HepG2 (cell line): ENCODE measurements around the gene VSNL1. TPM values are rescaled to one million over a fixed set of nuclear protein-coding genes. Genes with fewer than 3 reads are reported as not detected.
A peak's percentile ranks its signal among the peaks of the same experiment; 100 is the strongest.

Experiments used
- ATF4 ChIP-seq, 2 experiments: fragments of 450-650 bp in 1 of 2; sonication (generic) in 1 of 2; formaldehyde crosslinking; IDR thresholded peaks; 2 replicates each; pipeline versions ENCODE4 v1.5.0 to v1.8.0; 2020 to 2022; ENCODE audit warnings: mild to moderate bottlenecking in 1 of 2, missing genetic modification reagents in 1 of 2
- CERS6 ChIP-seq: sonication (generic); formaldehyde crosslinking; IDR thresholded peaks from 2 replicates; pipeline ENCODE4 v1.5.0; 2020; ENCODE audit warnings: missing genetic modification reagents
- GATA4 ChIP-seq: sonication (generic); IDR thresholded peaks from 2 replicates; pipeline ENCODE4 v1.6.1; 2016; ENCODE audit warnings: antibody characterized with exemption, low read depth, borderline replicate concordance
- GATAD2A ChIP-seq: IDR thresholded peaks from 2 replicates; pipeline ENCODE4 v1.6.1; 2016
- HCFC1 ChIP-seq: fragments of 150-350 bp; IDR thresholded peaks from 2 replicates; pipeline ENCODE4 v1.6.1; 2014; ENCODE audit warnings: low read depth, low read length
- HIVEP1 ChIP-seq: sonication (generic); formaldehyde crosslinking; IDR thresholded peaks from 2 replicates; pipeline ENCODE4 v1.4.0; 2020; ENCODE audit warnings: mild to moderate bottlenecking, missing genetic modification reagents
- HNF1B ChIP-seq: sonication (generic); formaldehyde crosslinking; IDR thresholded peaks from 2 replicates; pipeline ENCODE4 v1.5.1; 2020; ENCODE audit warnings: mild to moderate bottlenecking, moderate library complexity, missing genetic modification reagents
- ONECUT2 ChIP-seq: sonication (generic); formaldehyde crosslinking; IDR thresholded peaks from 2 replicates; pipeline ENCODE4 v1.4.0; 2020; ENCODE audit warnings: missing genetic modification reagents
- PHF21A ChIP-seq: sonication (generic); formaldehyde crosslinking; IDR thresholded peaks from 2 replicates; pipeline ENCODE4 v1.5.0; 2020; ENCODE audit warnings: mild to moderate bottlenecking, missing genetic modification reagents
- PLRG1 ChIP-seq: fragments of 450-650 bp; conservative IDR thresholded peaks from 2 replicates; pipeline ENCODE4 v1.6.1; 2016
- RAD21 ChIP-seq: fragments of 450-650 bp; formaldehyde crosslinking; IDR thresholded peaks from 2 replicates; pipeline ENCODE4 v1.5.0; 2020; ENCODE audit warnings: mild to moderate bottlenecking
- REXO4 ChIP-seq: sonication (generic); formaldehyde crosslinking; IDR thresholded peaks from 2 replicates; pipeline ENCODE4 v1.8.0; 2022; ENCODE audit warnings: missing genetic modification reagents, mild to moderate bottlenecking, borderline replicate concordance
- SIX1 ChIP-seq: sonication (generic); formaldehyde crosslinking; IDR thresholded peaks from 2 replicates; pipeline ENCODE4 v1.4.0; 2020; ENCODE audit warnings: missing genetic modification reagents, borderline replicate concordance
- SKI ChIP-seq: fragments of 450-650 bp; IDR thresholded peaks from one replicate; pipeline ENCODE4 v1.6.1; 2018; ENCODE audit warnings: mild to moderate bottlenecking; ENCODE audit not compliant: partially characterized antibody
- SMARCC2 ChIP-seq: fragments of 450-650 bp; IDR thresholded peaks from 2 replicates; pipeline ENCODE4 v1.6.1; 2017; ENCODE audit warnings: antibody characterized with exemption, mild to moderate bottlenecking
- TFDP2 ChIP-seq: sonication (generic); formaldehyde crosslinking; IDR thresholded peaks from 2 replicates; pipeline ENCODE4 v1.4.0; 2020; ENCODE audit warnings: missing genetic modification reagents
- ZMYM2 ChIP-seq: sonication (generic); formaldehyde crosslinking; IDR thresholded peaks from 2 replicates; pipeline ENCODE4 v1.8.0; 2022; ENCODE audit warnings: mild to moderate bottlenecking, missing genetic modification reagents
- ZNF205 ChIP-seq: IDR thresholded peaks from 2 replicates; pipeline ENCODE4 v1.6.1; 2018; ENCODE audit warnings: missing biosample characterization, missing genetic modification reagents
- ZNF383 ChIP-seq: sonication (generic); formaldehyde crosslinking; IDR thresholded peaks from 2 replicates; pipeline ENCODE4 v1.4.0; 2020; ENCODE audit warnings: missing genetic modification reagents, mild to moderate bottlenecking, borderline replicate concordance
- ZNF550 ChIP-seq: sonication (generic); formaldehyde crosslinking; IDR thresholded peaks from 2 replicates; pipeline ENCODE4 v1.4.0; 2020; ENCODE audit warnings: mild to moderate bottlenecking, missing genetic modification reagents, borderline replicate concordance
- ZNF7 ChIP-seq: IDR thresholded peaks from 2 replicates; pipeline ENCODE4 v1.6.1; 2016; ENCODE audit warnings: missing biosample characterization, missing genetic modification reagents
- ZNF703 ChIP-seq: sonication (generic); formaldehyde crosslinking; IDR thresholded peaks from 2 replicates; pipeline ENCODE4 v1.5.1; 2020; ENCODE audit warnings: missing genetic modification reagents, mild to moderate bottlenecking, moderate library complexity, borderline replicate concordance
- ZXDC ChIP-seq: sonication (generic); formaldehyde crosslinking; IDR thresholded peaks from 2 replicates; pipeline ENCODE4 v1.5.0; 2020; ENCODE audit warnings: mild to moderate bottlenecking, missing genetic modification reagents
- polyA plus RNA-seq, 8 experiments: library from polyadenylated mRNA; depleted of rRNA in 3 of 8; stranded (reverse) in 7 of 8; unstranded in 1 of 8; fragments of >200 nt; fragmentation: Illumina TruSeq in 4 of 8; extraction: Trizol in 4 of 8; gene quantifications; 2 replicates each; pipeline versions ENCODE4 v1.2.1 to v1.2.3, GENCODE V29; 2011 to 2016; ENCODE audit warnings: low read depth in 4 of 8, missing spikeins in 1 of 8, mixed read lengths in 1 of 8; ENCODE audit not compliant: insufficient read depth in 1 of 8
- total RNA-seq, 5 experiments: library from RNA; depleted of rRNA; stranded (reverse); fragments of >200 nt; fragmentation: Illumina TruSeq; extraction: Trizol; gene quantifications; 2 replicates each; pipeline ENCODE4 v1.2.3, GENCODE V29; 2016; ENCODE audit warnings: low read depth in 1 of 5

Gene VSNL1
- total and polyA plus RNA-seq, 2 of the 13 experiments (the other 11 are each of a cell fraction or from before 2014, with no cell fraction given), result 63.2 to 95.9 TPM

GRCh38 chr2:17538844-17539554 lies 1.5 kb upstream of the VSNL1 start (continued):
- TF ChIP-seq ZXDC, result peak; percentile 90
- no peak for TF ChIP-seq ONECUT2 (CRISPR knock-in tag)
- TF ChIP-seq RAD21 (CRISPR knock-in tag), result peak; percentile 82
- TF ChIP-seq TFDP2 (CRISPR knock-in tag), result peak; percentile 96
- peak; percentile 50; the same call in 1 of the 2 replicates for TF ChIP-seq ZNF550 (CRISPR knock-in tag)
- peak; percentile 90 for TF ChIP-seq ZNF205 (CRISPR knock-in tag)
- peak; percentile 65 for TF ChIP-seq GATAD2A (CRISPR knock-in tag)
- peak; percentile 99 for TF ChIP-seq PHF21A (CRISPR knock-in tag)
- TF ChIP-seq ZNF703 (CRISPR knock-in tag), result peak; percentile 89
- no peak for TF ChIP-seq HCFC1
- TF ChIP-seq ZMYM2 (CRISPR knock-in tag), result no peak; the same call in 1 of the 2 replicates
- peak in 1 of 2 experiments; percentile 83; a peak in 2 of 4 replicates for TF ChIP-seq ATF4 (CRISPR knock-in tag; IDR thresholded peaks at IDR 0.05)
- no peak for TF ChIP-seq ZNF7 (CRISPR knock-in tag)
- TF ChIP-seq REXO4 (CRISPR knock-in tag), result peak; percentile 44; the same call in 1 of the 2 replicates
- peak; percentile 83 for TF ChIP-seq SKI
- 0 out of 2 replicates have a peak, but pooled peaks have one; percentile 85 for TF ChIP-seq CERS6 (CRISPR knock-in tag)
- no peak for TF ChIP-seq SMARCC2
- TF ChIP-seq HNF1B (CRISPR knock-in tag), result peak; percentile 76
- no peak for TF ChIP-seq PLRG1
- peak; percentile 94 for TF ChIP-seq HIVEP1
- peak; percentile 90; the same call in 1 of the 2 replicates for TF ChIP-seq ZNF383 (CRISPR knock-in tag)
- TF ChIP-seq GATA4, result 0 out of 2 replicates have a peak, but pooled peaks have one; percentile 18
- 0 out of 2 replicates have a peak, but pooled peaks have one; percentile 16 for TF ChIP-seq SIX1 (CRISPR knock-in tag)
